ENCODE results near the gene SARS1.

DNA sequence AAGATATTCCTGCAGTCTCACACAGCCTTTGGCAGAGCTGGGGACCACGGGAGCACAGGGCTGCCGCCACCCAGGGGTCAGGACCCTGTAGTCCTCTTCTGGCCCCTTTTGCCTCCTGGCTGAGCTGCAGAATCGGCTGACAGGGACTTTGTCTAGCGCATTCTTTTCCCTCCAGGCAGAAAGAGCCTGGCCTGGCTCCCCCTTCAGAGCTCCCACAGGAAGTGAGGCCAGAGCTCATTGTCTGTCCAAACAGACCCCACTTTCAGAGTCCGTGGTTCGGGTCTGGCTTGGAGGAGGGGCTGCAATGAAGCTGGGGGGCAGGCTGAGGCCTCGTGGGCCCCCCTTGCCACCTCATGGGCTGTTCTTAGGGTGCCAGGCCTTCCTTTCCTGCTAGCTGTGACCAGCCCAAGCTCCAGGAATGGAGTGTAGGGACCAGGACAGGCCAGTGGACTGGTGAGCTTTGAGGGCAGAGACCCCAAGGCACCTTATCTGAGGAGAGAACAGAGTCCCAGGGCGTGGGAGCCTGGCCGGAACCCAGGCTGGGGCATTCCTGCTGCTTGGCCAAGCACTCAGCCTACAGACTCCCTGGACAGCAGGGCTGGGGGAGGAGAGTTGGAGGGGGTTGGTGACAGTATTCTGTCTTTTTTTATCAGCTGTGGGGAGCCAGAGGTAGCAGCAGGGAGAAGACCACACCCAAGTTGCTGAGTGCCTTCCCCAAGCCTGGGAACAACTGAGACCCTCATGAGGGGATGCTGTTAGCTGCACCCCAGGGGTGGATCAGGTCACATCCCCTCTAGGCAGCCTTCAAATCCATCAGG lies 40.3 kb downstream of the SARS1 start:
- TF ChIP-seq, protein P1, sequence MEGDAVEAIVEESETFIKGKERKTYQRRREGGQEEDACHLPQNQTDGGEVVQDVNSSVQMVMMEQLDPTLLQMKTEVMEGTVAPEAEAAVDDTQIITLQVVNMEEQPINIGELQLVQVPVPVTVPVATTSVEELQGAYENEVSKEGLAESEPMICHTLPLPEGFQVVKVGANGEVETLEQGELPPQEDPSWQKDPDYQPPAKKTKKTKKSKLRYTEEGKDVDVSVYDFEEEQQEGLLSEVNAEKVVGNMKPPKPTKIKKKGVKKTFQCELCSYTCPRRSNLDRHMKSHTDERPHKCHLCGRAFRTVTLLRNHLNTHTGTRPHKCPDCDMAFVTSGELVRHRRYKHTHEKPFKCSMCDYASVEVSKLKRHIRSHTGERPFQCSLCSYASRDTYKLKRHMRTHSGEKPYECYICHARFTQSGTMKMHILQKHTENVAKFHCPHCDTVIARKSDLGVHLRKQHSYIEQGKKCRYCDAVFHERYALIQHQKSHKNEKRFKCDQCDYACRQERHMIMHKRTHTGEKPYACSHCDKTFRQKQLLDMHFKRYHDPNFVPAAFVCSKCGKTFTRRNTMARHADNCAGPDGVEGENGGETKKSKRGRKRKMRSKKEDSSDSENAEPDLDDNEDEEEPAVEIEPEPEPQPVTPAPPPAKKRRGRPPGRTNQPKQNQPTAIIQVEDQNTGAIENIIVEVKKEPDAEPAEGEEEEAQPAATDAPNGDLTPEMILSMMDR (IDR thresholded peaks at IDR 0.05): no peak
- no peak for TF ChIP-seq POLR2A (IDR thresholded peaks at IDR 0.05)

Data from thyroid gland (tissue), 4 donors.